OCI-LY7 (cell line): Measurements from ENCODE around the gene SOX5.

Experiments used
- EZH2phosphoT487 ChIP-seq: fragments of 200-600 bp; sonication (generic); IDR thresholded peaks from 2 replicates; pipeline ENCODE4 v1.6.1; 2018; ENCODE audit warnings: low read depth, borderline replicate concordance, mild to moderate bottlenecking, mixed run types, antibody characterized with exemption, low read length, moderate library complexity, mixed read lengths
- TF ChIP-seq, protein P1 (sequence below): fragments of 200-600 bp; sonication (generic); conservative IDR thresholded peaks from 2 replicates; pipeline ENCODE4 v1.5.1; 2014; ENCODE audit warnings: mild to moderate bottlenecking, antibody characterized with exemption, low read length, moderate library complexity, mixed read lengths

DNA sequence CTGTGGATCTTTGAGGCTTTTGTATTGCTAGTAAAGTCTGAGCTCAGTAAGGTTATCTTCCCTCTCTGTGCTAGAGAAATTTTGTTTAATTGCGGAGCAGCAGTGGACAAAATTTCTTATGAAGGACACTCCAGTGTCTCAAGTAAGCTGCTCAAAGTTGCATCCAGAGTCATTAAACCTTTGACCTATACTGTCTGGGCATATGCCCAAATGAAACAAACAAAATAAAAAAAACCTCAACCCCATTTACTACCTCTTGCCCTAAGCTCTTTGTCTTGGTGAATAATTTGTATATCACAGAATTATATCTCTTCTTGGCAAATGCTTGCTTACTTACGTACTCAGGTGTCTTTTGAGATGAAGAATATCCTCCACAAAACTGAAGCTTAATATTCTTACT is 465.2 kb downstream of the SOX5 start:
- TF ChIP-seq, protein P1, sequence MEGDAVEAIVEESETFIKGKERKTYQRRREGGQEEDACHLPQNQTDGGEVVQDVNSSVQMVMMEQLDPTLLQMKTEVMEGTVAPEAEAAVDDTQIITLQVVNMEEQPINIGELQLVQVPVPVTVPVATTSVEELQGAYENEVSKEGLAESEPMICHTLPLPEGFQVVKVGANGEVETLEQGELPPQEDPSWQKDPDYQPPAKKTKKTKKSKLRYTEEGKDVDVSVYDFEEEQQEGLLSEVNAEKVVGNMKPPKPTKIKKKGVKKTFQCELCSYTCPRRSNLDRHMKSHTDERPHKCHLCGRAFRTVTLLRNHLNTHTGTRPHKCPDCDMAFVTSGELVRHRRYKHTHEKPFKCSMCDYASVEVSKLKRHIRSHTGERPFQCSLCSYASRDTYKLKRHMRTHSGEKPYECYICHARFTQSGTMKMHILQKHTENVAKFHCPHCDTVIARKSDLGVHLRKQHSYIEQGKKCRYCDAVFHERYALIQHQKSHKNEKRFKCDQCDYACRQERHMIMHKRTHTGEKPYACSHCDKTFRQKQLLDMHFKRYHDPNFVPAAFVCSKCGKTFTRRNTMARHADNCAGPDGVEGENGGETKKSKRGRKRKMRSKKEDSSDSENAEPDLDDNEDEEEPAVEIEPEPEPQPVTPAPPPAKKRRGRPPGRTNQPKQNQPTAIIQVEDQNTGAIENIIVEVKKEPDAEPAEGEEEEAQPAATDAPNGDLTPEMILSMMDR = no peak
- no peak for TF ChIP-seq EZH2phosphoT487
